ENCODE measurements around the gene BCLAF1. TPM values are rescaled to one million over a fixed set of nuclear protein-coding genes. Genes with fewer than 3 reads are reported as not detected.

The BCLAF1 gene
- total and polyA plus RNA-seq, 9 donors, result 41.0 to 184 (median 161) TPM

DNA sequence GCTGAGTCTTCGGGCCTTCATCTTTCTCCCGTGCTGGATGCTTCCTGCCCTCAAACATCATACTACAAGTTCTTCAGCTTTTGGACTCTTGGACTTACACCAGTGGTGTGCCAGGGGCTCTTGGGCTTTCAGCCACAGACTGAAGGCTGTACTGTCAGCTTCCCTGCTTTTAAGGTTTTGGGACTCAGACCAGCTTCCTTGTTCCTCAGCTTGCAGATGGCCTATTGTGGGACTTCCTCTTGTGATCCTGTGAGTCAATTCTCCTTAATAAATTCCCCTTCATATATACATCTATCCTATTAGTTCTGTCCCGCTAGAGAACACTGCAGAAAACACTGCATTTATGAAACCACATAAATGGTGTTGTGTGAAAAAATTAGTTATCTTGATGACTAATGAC, 13.9 kb upstream of the BCLAF1 start:
- Histone ChIP-seq H3K36me3 (no peaks in the 10 kb centered on the region), H3K4me3 (no peak overlapping the region), H3K4me1 (ENCODE audit: insufficient read depth) (no peaks in the 10 kb centered on the region), H3K9me3 (no peaks in the 10 kb centered on the region), H3K27me3 (no peaks in the 10 kb centered on the region), H3K27ac (no peak overlapping the region)
- 90 to 95% (median 92%) methylated on average over 3 of the region's 3 CpGs for WGBS, 3 donors
- no peak for DNase-seq
- intact Hi-C loops (cut with DNase I), result no loop called here
- TF ChIP-seq, protein P1, sequence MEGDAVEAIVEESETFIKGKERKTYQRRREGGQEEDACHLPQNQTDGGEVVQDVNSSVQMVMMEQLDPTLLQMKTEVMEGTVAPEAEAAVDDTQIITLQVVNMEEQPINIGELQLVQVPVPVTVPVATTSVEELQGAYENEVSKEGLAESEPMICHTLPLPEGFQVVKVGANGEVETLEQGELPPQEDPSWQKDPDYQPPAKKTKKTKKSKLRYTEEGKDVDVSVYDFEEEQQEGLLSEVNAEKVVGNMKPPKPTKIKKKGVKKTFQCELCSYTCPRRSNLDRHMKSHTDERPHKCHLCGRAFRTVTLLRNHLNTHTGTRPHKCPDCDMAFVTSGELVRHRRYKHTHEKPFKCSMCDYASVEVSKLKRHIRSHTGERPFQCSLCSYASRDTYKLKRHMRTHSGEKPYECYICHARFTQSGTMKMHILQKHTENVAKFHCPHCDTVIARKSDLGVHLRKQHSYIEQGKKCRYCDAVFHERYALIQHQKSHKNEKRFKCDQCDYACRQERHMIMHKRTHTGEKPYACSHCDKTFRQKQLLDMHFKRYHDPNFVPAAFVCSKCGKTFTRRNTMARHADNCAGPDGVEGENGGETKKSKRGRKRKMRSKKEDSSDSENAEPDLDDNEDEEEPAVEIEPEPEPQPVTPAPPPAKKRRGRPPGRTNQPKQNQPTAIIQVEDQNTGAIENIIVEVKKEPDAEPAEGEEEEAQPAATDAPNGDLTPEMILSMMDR (IDR thresholded peaks at IDR 0.05), result no peak
- TF ChIP-seq EP300 (IDR thresholded peaks at IDR 0.05), result no peak
- TF ChIP-seq POLR2A (IDR thresholded peaks at IDR 0.05), result no peak

DNA sequence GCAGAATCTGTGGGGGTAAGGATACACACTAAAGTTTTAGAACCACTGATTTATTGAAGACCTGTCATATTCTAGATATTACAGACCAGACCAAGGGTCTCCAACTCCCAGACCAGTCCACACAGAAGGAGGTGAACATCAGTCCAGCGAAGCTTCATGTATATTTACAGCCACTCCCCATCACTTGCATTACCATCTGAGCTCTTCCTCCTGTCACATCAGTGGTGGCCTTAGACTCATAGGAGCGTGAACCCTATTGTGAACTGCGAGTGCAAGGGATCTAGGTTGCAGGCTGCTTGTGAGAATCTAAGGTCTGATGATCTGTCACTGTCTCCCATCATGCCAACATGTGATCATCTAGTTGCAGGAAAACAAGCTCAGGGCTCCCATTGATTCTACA, 5.0 kb upstream of the BCLAF1 start:
- intact Hi-C loops (cut with DNase I), result no loop called here
- Histone ChIP-seq H3K4me1 (ENCODE audit: insufficient read depth) (no peaks in the 10 kb centered on the region), H3K4me3 (no peak overlapping the region), H3K36me3 (no peaks in the 10 kb centered on the region), H3K27me3 (no peaks in the 10 kb centered on the region), H3K9me3 (no peaks in the 10 kb centered on the region), H3K27ac (no peak overlapping the region)
- TF ChIP-seq, protein P1 (IDR thresholded peaks at IDR 0.05), result no peak
- TF ChIP-seq POLR2A (IDR thresholded peaks at IDR 0.05) (no peak), EP300 (IDR thresholded peaks at IDR 0.05) (no peak)
- WGBS, 3 donors, result 86 to 95% (median 92%) methylated on average over 3 of the region's 3 CpGs
- no peak for DNase-seq

DNA sequence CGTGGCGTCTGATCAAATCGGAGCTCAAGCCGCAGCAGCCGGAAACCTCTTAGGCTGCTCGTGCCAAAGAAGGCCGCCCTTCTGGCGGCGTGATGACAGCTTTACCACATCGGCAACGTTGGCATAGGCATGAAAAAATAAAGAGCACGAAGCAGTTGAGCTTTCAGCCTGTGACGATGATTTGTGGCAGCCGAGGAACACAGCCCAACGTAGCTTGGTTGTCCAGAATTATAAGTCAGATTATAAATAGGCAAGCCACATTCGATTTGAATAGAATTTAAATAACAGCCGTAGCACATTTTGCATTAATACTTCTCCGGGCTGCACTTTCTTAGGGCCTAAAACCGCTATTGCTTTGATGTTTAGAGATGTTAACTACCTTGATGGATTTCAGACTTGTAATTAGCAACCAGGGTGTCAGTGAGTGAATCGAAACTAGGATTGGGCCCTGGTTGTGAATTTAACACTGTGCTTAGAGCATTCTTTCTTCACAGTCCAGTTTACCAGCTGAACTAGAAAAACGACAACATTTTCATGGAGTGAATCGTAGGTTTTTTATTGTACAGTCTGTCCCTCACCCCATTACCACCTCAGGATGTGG, 864 bp upstream of the BCLAF1 start:
- 0 to 1% (median 1%) methylated on average over 22 of the region's 22 CpGs for WGBS, 3 donors
- H3K36me3 ChIP-seq, result no peaks in the 10 kb centered on the region
- TF ChIP-seq POLR2A (IDR thresholded peaks at IDR 0.05) (no peak), EP300 (IDR thresholded peaks at IDR 0.05) (peak; percentile 4)
- H3K4me3 ChIP-seq, result peak overlapping the region; percentile 63
- no peaks in the 10 kb centered on the region for H3K27me3 ChIP-seq
- peaks cover 9% of the 10 kb centered on the region for H3K4me1 ChIP-seq (ENCODE audit: insufficient read depth)
- H3K27ac ChIP-seq, result peak overlapping the region; percentile 86 to 100
- peak; percentile 65 to 83 (median 76) for DNase-seq
- intact Hi-C loops (cut with DNase I), result no loop called here
- no peaks in the 10 kb centered on the region for H3K9me3 ChIP-seq

DNA sequence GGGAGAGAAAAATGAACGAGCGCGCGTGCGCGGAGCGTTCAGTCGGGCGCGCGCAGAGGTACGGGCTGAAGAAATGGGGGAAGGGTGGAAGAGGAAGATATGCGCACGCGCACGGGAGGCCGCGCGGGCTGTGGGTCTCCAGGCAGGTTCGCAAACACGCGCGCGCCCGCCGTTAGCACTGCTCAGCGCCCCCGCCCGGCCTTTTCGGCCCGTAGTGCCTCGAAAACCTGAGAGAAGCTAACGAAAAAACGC, 393 bp downstream of the BCLAF1 start:
- DNase-seq, result peak; percentile 91 to 95 (median 92)
- H3K27ac ChIP-seq, result peak overlapping the region; percentile 97 to 100
- TF ChIP-seq POLR2A (IDR thresholded peaks at IDR 0.05), result no peak
- TF ChIP-seq, protein P1 (IDR thresholded peaks at IDR 0.05), result peak in 1 of 3 donors; percentile 58
- peak overlapping the region; percentile 98 for H3K4me3 ChIP-seq
- peaks cover 10% of the 10 kb centered on the region for H3K4me1 ChIP-seq (ENCODE audit: insufficient read depth)
- intact Hi-C loops (cut with DNase I), result loop anchor here in 1 of 4 donors (2.0 kb wide), 1 partner anchor 790 kb away; no protein-coding TSS in a partner anchor
- no peaks in the 10 kb centered on the region for H3K36me3 ChIP-seq
- WGBS, 3 donors, result 0 to 1% (median 0%) methylated on average over 34 of the region's 34 CpGs
- H3K9me3 ChIP-seq, result no peaks in the 10 kb centered on the region
- no peaks in the 10 kb centered on the region for H3K27me3 ChIP-seq

DNA sequence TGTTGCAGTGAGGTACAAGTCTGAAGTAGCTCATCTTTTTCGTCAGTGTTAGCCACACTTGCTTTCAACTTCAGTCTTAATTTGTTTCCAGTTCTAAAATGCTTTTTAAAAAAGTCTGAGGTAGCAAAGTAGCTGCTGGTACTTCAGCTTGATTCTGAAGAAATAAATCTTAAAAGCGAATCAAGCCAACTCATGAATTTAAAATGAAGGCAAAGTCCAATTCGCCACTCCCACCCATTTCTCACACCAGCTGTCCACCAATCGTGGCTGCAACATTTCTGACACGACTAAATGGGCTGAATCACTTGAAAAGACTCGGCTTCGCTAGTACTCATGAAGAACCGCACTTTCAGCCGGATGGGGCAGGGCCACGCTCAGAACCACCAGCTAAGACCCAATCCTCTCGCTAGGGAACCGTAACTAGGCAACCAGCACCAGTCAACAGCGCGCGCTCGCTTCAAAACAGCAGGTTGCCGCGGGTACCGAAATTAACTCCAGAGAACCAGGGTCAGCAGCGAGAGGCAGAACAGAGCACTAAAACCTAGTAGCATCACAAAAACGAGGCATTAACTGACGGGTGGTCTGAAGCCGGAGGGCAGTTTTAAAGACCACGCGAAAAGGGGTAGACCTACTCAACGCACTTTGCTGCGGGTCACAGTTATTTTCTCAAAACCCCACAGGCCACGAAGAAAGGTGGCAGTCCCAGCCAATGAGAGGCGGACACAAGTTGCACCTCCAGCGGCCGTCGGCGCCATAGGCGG, 900 bp downstream of the BCLAF1 start:
- no peak for TF ChIP-seq POLR2A (IDR thresholded peaks at IDR 0.05)
- TF ChIP-seq, protein P1 (IDR thresholded peaks at IDR 0.05), result no peak
- no peak for TF ChIP-seq EP300 (IDR thresholded peaks at IDR 0.05)
- peak; percentile 57 to 77 (median 71) for DNase-seq
- Histone ChIP-seq H3K36me3 (no peaks in the 10 kb centered on the region), H3K4me3 (peak overlapping the region; percentile 98), H3K9me3 (no peaks in the 10 kb centered on the region), H3K4me1 (ENCODE audit: insufficient read depth) (peaks cover 10% of the 10 kb centered on the region), H3K27ac (peak overlapping the region; percentile 97 to 100), H3K27me3 (no peaks in the 10 kb centered on the region)
- intact Hi-C loops (cut with DNase I), result loop anchor here in 1 of 4 donors (2.0 kb wide), 1 partner anchor 790 kb away; no protein-coding TSS in a partner anchor
- 0 to 1% (median 1%) methylated on average over 34 of the region's 34 CpGs for WGBS, 3 donors

Measured in ovary (tissue), 9 donors.